ENCODE results near the gene MED28.

- TF ChIP-seq CTCF (IDR thresholded peaks at IDR 0.05; ENCODE audit: poor library complexity, severe bottlenecking) (no peak), EP300 (conservative IDR thresholded peaks at IDR 0.05; ENCODE audit: poor library complexity, severe bottlenecking) (no peak), EZH2 (IDR thresholded peaks at IDR 0.05; ENCODE audit: borderline replicate concordance, insufficient read depth, low read length, poor library complexity, severe bottlenecking) (no peak)
Measured at GRCh38 chr4:17587094-17587822, 27.2 kb upstream of the MED28 start.
